ENCODE results near the gene ISY1.
A peak's percentile ranks its signal among the peaks of the same experiment; 100 is the strongest.
"Not testable (repeated sequence)": the region's sequence is repeated elsewhere in the genome, so short reads cannot be mapped to it uniquely, and the experiment has no call there.

ISY1 gene

DNA sequence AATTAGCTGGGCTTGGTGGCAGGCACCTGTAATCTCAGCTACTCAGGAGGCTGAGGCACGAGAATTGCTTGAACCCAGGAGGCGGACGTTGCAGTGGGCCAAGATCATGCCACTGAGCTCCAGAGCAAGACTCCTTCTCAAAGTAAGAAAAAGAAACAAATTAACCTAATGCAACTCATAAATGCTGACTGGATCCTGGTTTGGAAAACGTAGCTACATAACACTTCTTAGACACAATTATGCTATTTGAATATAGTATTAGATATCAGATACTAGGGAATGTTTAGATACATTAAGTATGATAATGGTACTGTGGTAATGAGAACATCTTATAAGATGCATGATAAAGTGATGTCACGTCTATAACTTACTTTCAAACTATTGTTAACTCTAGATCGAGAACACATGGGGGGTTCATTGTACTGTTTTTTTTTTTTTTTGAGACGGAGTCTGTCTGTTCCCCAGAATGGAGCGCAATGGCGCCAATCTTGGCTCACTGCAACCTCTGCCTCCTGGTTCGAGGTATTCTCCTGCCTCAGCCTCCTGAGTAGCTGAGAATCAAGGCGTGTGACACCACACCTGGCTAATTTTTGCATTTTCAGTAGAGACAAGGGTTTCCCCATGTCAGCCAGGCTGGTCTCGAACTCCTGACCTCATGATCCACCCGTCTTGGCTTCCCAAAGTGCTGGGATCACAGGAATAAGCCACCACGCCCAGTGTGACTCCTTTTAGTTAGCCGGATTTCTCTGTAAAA is 5.9 kb upstream of the ISY1 start:
- no peak for DNase-seq (ENCODE audit: low read depth in 2 of 2)

DNA sequence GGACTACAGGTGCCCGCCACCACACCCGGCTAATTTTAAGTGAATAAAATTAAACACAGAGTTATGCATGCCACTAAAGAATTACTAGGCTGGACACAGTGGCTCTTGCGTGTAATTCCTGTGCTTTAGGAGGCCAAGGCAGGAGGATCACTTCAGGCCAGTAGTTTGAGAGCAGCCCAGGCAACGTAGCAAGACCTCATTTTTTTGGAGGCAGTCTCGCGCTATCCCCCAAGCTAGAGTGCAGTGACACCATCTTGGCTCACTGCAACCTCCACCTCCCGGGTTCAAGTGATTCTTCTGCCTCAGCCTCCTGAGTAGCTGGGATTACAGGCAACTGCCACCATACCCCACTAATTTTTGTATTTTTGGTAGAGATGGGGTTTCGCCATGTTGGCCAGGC is 4.7 kb upstream of the ISY1 start:
- not testable (repeated sequence) for DNase-seq (ENCODE audit: low read depth in 2 of 2)

DNA sequence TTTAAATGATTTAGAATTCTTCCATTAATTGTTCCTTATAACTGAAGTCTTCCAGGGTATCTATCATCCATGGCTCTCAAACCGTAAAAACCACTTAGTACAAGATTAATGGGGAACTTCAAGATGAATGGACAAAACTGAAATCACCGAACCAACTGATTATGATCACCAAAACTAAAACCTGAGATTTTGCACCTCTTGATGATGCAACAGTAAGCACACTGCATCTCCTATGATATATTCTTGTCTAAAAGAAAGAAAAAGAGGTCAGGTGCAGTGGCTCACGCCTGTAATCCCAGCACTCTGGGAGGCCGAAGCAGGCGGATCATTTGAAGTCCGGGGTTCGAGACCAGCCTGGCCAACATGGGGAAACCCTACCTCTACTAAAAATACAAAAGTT is 3.6 kb upstream of the ISY1 start:
- no peak for DNase-seq (ENCODE audit: low read depth in 2 of 2)

DNA sequence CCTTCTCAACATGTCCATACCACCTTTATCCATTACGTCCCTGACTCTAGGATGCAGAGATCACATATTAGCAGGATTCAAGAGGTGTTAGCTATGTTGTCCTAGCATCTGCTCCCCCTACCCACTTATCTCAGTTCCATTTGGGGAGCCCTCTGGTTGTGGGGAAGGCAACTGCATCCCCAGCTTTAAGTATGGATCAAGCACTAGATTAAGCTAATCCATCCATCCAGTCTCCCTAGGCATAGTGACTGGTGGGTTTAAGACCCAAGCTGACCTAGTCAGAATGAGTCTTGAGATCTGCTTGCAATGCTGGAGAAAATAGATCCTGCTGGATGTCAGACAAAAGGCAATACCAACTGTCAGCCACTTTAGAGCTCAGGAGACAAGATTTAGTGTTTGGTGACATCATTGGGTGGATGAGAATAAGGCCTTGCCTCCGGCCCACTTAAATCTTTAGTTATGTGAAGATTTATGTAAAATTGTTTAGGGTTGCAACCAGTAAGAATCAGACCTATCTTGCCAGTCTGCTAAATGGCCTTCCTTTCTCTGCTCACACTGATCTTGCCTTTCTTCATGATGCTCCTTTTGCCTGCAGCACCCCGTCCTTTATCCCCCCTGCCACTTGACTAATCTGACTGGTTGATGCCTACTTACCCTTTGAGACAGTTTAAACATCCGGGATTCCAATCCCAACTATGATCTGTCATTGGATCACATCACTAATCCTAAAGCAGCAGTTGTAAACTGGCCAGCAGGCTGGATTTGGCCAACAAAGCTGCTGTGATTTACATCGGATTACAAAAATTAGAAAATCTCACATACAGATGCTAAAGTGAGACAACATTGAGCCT is 2.1 kb upstream of the ISY1 start:
- DNase-seq (ENCODE audit: low read depth in 2 of 2) = no peak

DNA sequence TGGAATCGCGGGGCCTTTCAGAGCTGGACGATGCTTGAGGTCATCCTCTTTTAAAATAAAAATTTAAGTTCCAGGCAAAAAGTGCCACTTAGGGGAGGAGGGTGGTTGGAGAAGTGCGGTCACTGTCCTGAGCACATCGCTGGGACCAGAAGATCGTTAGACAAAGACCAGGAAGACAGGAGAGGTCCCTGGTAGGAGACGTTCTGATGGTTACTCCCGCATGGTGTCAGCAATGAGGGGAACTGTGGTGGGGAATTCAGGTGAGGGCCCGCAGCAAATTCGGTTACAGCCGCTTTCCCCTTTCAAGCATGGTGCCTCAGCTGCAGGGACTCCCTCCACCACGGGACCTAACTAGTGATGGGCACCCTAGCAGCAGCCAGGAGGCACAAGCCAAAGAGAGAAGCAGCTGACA is 1.0 kb upstream of the ISY1 start:
- DNase-seq (ENCODE audit: low read depth in 2 of 2) = peak in 1 of 2 donors; percentile 15

DNA sequence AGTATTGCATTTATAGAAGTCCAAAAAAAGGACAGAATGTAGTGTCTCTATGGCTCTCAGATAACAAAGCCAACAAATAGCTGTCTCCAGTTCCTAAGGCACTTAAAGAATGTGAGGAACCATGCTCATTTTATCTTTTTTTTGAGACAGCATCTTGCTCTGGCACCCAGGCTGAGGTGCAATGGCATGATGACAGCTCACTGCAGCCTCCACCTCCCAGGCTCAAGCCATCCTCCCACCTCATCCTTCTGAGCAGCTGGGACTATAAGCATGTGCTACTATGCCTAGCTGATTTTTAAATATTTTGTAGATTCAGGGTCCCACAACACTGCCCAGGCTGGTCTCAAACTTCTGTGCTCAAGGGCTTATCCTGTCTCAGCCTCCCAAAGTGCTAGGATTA is 16.1 kb downstream of the ISY1 start:
- no peak for DNase-seq (ENCODE audit: low read depth in 2 of 2)

DNA sequence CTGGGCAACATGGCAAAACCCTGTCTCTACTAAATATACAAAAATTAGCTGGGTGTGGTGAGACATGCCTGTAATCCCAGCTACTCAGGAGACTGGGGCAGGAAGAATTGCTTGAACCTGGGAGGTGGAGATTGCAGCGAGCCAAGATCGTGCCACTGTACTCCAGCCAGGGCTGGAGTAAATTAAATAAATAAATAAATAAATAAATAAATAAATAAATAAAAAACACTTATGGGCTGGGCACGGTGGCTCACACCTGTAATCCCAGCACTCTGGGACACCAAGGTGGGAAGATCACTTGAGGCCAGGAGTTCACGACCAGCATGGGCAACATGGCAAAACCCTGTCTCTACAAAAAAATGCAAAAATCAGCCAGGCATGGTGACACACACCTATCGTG is 19.9 kb downstream of the ISY1 start:
- not testable (repeated sequence) for DNase-seq (ENCODE audit: low read depth in 2 of 2)

DNA sequence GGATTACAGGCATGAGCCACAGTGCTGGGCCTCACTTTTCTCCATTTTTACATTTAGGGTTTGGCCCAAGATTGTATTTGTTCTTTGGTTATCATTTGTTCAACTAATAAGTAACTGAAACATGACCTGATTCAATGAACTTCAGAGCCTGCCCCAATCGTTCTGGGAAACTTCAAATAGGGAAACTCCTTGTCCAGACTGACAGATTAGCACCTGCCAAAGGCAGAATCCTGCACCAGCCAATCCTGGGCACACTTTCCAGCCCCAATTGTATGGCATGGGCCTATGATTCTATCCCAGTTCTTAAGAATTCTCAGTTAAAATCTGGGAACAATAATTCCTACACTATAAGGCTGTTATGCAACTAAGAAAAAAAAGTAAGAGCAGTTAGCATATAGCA is 21.0 kb downstream of the ISY1 start:
- DNase-seq (ENCODE audit: low read depth in 2 of 2) = no peak

DNA sequence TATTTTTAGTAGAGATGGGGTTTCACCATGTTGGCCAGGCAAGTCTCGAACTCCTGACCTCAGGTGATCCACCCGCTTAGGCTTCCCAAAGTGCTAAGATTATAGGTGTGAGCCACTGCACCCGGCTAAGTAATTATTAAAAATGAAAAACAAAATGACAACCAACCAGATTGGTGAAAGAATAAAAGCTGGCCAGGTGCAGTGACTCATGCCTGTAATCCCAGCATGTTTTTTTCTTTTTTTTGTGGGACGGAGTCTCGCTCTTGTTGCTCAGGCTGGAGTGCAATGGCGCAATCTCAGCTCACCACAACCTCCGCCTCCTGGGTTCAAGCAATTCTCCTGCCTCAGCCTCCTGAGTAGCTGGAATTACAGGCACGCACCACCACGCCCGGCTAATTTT is 24.6 kb downstream of the ISY1 start:
- DNase-seq (ENCODE audit: low read depth in 2 of 2) = not testable (repeated sequence)

DNA sequence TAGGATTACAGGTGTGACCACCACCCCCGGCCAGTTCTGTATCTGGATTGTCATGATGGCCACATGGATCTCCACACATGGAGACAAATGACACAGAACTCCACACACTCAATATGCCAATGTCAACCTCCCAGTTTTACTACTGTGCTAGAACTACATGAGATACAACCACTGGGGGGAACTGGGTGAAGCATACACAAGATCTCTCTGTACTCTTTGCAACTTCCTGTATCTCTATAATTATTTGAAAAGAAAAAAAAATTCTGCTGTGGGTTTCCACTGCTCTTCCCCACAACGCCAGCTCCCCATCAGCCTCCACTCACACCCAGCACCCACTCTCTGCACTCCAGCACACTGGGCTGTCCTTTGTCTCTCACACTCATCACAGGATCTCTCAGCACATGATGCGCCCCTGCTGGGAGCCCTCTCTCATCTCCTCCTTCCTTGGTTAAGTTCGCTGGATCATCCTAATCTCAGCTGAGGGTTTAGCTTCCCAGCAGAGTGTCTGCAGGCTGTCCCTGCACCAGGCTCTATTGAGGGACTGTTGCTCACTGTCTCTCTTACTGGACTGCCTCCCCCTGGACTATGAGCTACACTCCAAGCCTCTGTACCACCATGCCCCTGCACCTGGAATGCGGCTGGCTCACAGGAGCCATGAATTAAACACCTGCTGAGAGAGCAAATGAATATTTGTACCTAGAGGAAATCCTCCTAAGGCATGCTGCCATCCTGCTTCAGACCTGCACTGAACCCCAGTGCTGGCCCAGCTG is 28.6 kb downstream of the ISY1 start:
- no peak for DNase-seq (ENCODE audit: low read depth in 2 of 2)

DNA sequence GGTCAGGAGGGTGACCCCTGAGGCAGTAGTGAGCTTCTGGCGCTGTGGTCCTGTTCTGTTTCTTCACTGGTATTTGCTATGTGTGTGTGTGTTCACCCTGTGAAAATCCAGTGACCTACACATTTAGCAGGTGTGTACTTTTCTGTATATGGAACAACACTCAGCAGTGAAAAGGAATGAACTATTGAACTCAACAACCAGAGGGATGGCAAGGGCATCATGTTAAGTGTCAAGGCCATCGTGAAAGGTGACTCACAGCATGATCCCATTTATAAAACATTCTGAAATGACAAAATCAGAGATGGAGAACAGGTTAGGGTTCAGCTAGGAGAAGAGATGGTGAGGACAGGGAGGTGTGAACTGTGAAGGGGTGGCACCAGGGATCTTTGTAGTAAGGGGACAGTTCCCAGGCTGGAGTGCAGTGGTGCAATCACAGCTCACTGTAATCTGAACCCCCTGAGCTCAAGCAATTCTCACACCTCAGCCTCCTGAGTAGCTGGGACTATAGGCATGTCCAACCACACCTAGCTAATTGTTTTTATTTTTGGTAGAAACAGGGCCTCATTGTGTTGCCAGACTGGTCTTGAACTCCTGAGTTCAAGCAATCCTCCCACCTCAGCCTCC is 29.3 kb downstream of the ISY1 start:
- no peak for DNase-seq (ENCODE audit: low read depth in 2 of 2)

DNA sequence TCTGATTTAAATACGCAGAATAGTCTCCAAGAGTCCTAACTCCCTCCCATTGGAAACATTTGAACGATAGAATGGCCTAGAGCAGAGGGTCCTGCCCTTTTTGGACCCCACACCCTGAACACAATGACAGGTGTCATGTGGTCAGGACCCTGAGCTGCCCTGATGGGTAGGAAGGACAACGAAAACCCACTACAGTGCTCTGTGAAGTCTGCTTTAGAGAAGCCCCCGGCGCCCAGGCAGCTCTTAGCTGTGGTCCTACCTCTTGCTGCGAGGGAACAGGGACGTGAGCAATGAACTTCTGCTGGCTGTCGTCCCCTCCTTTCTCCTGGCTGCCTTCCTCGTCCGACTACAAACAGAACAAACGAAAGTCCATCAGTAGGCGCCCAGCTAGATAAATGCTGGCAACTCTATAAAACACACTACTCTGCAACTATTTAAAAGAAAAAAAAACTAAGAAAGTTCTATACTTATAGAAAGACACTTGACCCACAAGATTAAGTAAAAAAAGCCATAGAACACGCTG is 30.5 kb downstream of the ISY1 start:
- DNase-seq (ENCODE audit: low read depth in 2 of 2) = no peak

DNA sequence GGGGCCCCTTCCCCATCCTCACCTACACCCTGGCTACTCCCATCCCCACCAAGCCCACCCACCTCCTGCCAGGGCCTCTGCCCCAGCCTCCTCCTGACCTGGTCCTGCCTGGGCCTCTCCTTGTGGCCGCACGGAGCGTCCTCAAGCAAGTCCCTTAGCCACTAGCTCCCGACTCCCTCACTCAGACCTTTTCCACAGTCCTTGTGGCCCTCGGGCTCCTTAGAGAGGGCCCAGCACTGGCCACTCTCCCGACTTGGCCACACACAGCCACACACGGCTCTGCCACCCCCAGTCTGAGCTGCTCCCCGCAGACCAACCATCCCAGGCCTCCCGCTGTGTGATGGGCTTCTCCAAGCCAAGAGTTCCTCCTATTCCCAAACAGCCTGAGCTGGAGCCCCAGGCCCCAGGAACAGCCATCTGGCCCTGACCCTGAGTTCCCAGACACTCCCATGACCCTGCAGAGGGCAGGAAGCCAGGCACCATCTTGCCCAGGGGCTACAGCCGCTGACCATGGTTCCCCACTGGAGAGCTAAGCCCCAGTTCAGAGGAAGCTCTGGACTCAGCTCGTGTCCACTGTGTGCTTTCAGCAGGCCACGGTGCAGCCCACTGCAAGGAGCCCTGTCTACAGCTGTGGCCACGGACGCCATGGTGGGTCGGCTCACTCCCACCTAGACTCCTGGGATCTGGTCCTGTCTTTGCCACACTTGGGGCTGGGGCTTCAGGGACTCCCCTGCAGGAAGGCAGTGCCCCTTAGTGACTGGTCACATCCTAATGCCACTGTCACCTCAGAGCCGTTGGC is 32.3 kb downstream of the ISY1 start:
- no peak for DNase-seq (ENCODE audit: low read depth in 2 of 2)

DNA sequence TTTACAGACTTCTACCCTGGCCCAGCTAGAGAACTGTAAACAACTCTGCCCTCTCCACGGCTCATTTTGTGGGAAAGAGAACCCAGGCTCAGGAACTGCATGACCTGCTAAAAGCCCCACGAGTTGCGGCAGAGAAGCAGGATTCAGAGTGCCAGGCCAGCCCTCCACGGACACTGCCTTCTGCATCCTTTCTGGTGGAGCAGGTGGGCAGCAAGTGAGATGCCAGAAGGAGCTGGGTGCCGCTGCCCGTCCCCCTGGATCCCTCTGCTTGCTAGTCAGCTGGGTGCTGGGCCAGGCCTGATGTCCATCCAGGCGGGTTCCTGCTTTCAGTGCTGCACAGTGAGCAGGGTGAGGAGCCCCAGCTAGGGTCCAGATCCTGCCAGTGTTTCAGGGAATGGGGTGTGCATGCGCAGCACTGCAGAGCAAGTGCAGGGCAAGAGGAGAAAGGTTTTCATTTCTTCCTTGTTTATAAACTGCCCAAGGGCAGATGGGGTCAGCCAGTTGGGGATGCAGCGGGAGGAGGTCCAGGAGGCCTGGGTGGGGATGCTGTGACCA is 34.1 kb downstream of the ISY1 start:
- DNase-seq (ENCODE audit: low read depth in 2 of 2) = no peak

DNA sequence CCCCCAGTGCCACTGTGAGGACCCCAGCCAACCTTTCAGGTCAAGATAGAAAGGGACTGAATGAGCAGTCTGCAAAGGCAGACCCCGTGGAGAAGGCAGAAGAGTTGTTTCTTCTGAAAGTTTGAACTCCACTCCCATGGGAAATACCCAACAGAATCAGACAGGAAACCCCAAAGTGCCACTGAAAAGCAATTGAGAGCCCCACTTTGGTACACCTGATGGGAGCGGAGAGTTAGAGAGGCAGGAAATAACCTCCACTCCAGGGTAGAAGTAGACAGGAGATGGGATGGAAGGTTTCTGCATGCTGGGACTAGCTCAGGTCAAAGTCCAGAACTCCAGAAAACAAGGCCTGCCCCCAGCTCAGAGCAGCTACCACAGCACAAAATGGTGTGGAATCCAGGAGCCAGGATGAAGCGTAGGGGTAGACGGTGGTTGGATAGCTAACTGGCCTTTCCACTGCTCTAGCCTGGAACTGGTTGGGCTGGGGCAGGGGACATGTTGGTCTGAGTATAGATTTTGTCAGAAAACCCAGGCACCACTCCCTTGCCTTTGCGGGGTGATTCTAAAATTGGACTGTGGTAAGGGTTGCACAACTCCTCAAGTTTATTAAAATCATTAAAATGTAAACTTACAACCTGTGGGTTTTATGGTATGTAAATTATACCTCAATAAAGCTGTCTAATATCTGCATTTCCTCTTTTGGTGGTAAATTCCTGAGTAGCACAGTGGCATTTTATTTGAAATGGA is 37.4 kb downstream of the ISY1 start:
- DNase-seq (ENCODE audit: low read depth in 2 of 2) = no peak

DNA sequence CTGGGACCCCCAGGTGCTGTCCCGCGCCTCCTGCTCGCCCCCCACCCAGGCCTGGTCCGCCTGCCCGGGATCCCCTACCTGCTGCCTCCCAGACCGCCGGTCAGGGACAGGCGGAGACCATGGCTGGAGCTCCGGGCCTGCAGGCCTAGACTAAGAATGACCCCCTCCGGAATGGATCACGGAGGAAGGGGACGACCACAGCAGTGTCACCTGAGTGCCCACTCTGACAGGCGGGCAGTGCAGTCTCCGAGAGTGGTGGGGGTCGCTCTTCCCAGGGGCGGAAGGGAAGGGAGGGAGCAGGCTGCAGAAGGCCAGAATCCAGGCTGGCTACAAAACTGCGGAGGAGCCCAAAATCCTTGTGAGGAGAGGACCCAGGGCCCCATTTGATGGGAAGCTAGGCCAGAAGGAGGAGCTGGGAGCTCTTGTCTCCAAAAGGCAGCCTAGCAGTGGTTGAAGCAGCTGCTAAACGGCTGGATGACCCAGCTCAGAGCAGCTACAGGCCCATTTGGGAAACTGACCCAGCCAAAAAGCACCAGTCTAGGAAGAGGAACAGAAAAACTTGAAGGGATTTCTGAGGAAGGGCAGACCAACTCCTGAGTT is 38.4 kb downstream of the ISY1 start:
- no peak for DNase-seq (ENCODE audit: low read depth in 2 of 2)

DNA sequence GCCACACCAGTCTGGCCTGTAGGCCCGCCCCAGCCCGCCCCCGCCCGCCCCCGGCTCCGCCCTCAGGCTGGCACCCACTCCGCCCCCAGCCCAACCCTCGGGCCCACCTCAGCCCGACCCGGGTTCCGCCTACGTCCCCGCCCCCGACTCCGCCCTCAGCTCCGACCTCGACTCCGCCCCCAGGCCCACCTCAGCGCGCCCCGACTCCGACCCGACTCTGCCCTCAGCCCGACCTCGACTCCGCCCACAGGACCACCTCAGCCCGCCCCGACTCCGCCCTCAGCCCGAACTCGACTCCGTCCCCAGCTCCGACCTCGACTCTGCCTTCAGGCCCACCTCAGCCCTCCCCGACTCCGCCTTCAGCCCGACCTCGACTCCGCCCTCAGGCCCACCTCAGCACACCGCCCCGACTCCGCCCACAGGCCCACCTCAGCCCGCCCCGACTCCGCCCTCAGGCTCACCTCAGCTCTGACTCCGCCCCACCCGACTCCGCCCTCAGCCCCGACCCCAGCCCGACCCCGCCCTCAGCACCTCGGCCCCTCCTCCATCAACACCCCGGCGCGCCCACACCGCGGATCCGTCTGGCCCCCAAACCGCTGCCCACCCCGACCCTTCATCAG is 39.0 kb downstream of the ISY1 start, which contains the start of gene RAB43:
RAB43 (minus strand) TSS at position 13 of the 620 bp plus-strand sequence. CDS start 315 bp downstream, outside the sequence.
- DNase-seq (ENCODE audit: low read depth in 2 of 2) = peak; percentile 79 to 86

DNA sequence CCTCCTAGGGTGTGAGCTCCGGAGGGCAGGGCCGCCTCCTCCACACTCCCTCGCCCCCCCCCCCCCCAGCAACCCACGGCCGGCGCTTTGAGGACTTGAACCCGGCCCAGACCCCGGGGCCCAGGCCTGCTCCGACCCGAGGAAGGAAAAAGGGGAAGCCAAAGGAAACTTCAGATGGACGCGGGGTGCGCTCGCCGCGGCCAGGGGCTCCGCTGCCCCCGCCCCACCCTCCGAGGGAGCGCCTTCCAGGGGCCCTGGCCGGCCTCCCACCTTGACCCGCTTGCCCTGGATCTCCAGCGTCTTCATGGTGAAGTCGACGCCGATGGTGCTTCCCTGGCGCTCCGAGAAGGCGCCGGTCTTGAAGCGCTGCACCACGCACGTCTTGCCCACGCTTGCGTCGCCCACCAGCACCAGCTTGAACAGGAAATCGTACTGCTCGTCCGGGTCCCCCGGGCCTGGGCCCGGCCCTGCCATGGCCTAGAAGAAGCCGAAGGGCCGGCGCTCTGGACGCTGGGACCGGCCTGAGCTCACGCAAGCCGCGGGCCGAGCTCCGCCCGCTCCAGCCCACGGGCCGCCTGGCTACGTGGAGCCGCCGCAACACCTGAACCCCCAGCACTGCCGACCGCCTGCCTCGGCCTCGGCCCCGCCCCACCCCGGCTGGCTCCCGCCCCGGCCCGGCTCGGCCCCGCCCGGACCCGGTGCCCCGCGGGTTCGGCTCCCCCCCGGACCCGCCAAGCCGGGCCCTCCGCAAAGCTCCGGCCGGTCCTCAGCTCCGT is 39.7 kb downstream of the ISY1 start:
- DNase-seq (ENCODE audit: low read depth in 2 of 2) = peak in 1 of 2 donors; percentile 38
